ENCODE measurements around the gene EXOG. TPM values are rescaled to one million over a fixed set of nuclear protein-coding genes. Genes with fewer than 3 reads are reported as not detected.

The EXOG gene
- total RNA-seq, 1 experiment from 2014 or later = 8.3 TPM

DNA sequence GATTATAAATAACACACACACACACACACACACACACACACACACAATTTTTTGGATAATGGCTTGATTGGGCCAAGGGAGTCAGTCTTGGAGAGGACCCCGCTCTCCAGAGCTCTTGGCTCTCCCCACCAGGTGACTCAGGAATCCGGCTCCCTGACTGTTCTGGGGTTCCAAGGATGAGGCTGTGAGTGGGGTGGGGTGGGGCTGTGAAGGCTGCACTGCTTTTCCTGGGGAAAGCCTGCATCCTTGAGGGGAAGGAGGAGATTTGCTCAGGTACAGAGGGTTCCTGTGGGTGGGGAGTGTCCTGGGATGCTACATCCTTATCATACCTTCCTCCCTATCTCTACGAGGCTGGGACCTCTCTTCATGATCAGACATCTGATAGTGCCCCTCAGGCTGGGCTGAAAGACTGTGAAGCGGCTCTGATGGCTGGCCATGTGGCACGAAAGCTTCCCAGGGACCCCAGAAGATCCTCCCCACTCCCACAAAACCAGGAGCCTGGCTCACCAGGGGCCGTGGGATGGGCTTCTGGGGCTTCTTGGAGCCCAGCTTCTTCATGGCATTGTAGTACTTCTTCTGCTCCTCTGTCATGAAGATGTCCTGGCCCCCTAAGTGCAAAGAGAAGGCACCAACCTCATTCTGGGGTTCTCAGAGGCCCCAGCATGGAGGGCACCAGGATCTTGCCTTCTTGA, 59.2 kb downstream of the EXOG start:
- DNase-seq (ENCODE audit: low read depth, low spot score) (no peak), ATAC-seq (no peak)
- Histone ChIP-seq H3K79me2 (ENCODE audit: insufficient read depth, low read length) (no peaks in the 10 kb centered on the region), H3K27ac (ENCODE audit: low read depth, low read length) (no peak overlapping the region), H3K9ac (ENCODE audit: low read length) (no peak overlapping the region), H3K36me3 (ENCODE audit: control insufficient read depth in 1 of 2, insufficient read depth in 2 of 2, low read length in 2 of 2) (no peaks in the 10 kb centered on the region; a peak in 1 of 4 replicates), H2AFZ (ENCODE audit: low read depth, low read length, poor library complexity, severe bottlenecking) (no peak overlapping the region), H3K9me3 (ENCODE audit: control insufficient read depth in 1 of 2, insufficient read depth in 1 of 2, low read depth in 1 of 2, low read length in 2 of 2) (no peaks in the 10 kb centered on the region), H3K4me2 (ENCODE audit: low read length) (no peak overlapping the region), H3K27me3 (ENCODE audit: insufficient read depth, low read length) (no peaks in the 10 kb centered on the region), H3K9me2 (ENCODE audit: insufficient read depth) (no peaks in the 10 kb centered on the region), H3K4me3 (replicated peaks in 1 of 2; ENCODE audit: low read depth in 1 of 2, low read length in 2 of 2) (no peak overlapping the region), H4K20me1 (ENCODE audit: insufficient read depth) (no peaks in the 10 kb centered on the region), H3K4me1 (ENCODE audit: control insufficient read depth in 1 of 2, insufficient read depth in 2 of 2, low read length in 2 of 2) (no peaks in the 10 kb centered on the region)
- ChIA-PET POLR2A (no interaction called here), RAD21 (ENCODE audit: low non-redundant PET in 1 of 2, low total read pairs in 2 of 2, uncharacterized antibody in 2 of 2, unreplicated experiment in 2 of 2) (no interaction called here), CTCF (no interaction called here)
- intact Hi-C loops (cut with micrococcal nuclease) = no loop called here
- TF ChIP-seq, protein P1, sequence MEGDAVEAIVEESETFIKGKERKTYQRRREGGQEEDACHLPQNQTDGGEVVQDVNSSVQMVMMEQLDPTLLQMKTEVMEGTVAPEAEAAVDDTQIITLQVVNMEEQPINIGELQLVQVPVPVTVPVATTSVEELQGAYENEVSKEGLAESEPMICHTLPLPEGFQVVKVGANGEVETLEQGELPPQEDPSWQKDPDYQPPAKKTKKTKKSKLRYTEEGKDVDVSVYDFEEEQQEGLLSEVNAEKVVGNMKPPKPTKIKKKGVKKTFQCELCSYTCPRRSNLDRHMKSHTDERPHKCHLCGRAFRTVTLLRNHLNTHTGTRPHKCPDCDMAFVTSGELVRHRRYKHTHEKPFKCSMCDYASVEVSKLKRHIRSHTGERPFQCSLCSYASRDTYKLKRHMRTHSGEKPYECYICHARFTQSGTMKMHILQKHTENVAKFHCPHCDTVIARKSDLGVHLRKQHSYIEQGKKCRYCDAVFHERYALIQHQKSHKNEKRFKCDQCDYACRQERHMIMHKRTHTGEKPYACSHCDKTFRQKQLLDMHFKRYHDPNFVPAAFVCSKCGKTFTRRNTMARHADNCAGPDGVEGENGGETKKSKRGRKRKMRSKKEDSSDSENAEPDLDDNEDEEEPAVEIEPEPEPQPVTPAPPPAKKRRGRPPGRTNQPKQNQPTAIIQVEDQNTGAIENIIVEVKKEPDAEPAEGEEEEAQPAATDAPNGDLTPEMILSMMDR (IDR thresholded peaks at IDR 0.05 in 2 of 3, conservative IDR thresholded peaks at IDR 0.05 in 1 of 3; ENCODE audit: borderline replicate concordance in 1 of 3, insufficient read depth in 1 of 3, low read depth in 2 of 3, low read length in 2 of 3) = no peak
- TF ChIP-seq, protein P2, sequence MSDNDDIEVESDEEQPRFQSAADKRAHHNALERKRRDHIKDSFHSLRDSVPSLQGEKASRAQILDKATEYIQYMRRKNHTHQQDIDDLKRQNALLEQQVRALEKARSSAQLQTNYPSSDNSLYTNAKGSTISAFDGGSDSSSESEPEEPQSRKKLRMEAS (IDR thresholded peaks at IDR 0.05) = no peak
- no peak for TF ChIP-seq RAD21 (IDR thresholded peaks at IDR 0.05; ENCODE audit: low read depth)
- no peak for TF ChIP-seq EGR1 (IDR thresholded peaks at IDR 0.05; ENCODE audit: low read depth)
- TF ChIP-seq ZNF274 (IDR thresholded peaks at IDR 0.05; ENCODE audit: low read depth, low read length) = no peak
- no peak for TF ChIP-seq EZH2phosphoT487 (IDR thresholded peaks at IDR 0.05; ENCODE audit: borderline replicate concordance)
- no peak for TF ChIP-seq YY1 (IDR thresholded peaks at IDR 0.05; ENCODE audit: extremely low read depth, insufficient replicate concordance, low read depth, low read length)
- TF ChIP-seq SIN3A (IDR thresholded peaks at IDR 0.05; ENCODE audit: low read depth) = no peak
- TF ChIP-seq, protein P3, sequence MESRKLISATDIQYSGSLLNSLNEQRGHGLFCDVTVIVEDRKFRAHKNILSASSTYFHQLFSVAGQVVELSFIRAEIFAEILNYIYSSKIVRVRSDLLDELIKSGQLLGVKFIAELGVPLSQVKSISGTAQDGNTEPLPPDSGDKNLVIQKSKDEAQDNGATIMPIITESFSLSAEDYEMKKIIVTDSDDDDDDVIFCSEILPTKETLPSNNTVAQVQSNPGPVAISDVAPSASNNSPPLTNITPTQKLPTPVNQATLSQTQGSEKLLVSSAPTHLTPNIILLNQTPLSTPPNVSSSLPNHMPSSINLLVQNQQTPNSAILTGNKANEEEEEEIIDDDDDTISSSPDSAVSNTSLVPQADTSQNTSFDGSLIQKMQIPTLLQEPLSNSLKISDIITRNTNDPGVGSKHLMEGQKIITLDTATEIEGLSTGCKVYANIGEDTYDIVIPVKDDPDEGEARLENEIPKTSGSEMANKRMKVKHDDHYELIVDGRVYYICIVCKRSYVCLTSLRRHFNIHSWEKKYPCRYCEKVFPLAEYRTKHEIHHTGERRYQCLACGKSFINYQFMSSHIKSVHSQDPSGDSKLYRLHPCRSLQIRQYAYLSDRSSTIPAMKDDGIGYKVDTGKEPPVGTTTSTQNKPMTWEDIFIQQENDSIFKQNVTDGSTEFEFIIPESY (IDR thresholded peaks at IDR 0.05; ENCODE audit: extremely low read depth, insufficient replicate concordance, low read length) = no peak
- TF ChIP-seq POLR2A (IDR thresholded peaks at IDR 0.05; ENCODE audit: borderline replicate concordance, extremely low read depth, insufficient read depth, insufficient read length) = no peak
- TF ChIP-seq ELF1 (IDR thresholded peaks at IDR 0.05; ENCODE audit: borderline replicate concordance, low read depth) = no peak
- no peak for TF ChIP-seq CBX3 (IDR thresholded peaks at IDR 0.05; ENCODE audit: low read depth)
- no peak for TF ChIP-seq CEBPB (IDR thresholded peaks at IDR 0.05; ENCODE audit: low read depth)
- TF ChIP-seq FOSL1 (IDR thresholded peaks at IDR 0.05; ENCODE audit: low read depth) = no peak
- TF ChIP-seq, protein P4, sequence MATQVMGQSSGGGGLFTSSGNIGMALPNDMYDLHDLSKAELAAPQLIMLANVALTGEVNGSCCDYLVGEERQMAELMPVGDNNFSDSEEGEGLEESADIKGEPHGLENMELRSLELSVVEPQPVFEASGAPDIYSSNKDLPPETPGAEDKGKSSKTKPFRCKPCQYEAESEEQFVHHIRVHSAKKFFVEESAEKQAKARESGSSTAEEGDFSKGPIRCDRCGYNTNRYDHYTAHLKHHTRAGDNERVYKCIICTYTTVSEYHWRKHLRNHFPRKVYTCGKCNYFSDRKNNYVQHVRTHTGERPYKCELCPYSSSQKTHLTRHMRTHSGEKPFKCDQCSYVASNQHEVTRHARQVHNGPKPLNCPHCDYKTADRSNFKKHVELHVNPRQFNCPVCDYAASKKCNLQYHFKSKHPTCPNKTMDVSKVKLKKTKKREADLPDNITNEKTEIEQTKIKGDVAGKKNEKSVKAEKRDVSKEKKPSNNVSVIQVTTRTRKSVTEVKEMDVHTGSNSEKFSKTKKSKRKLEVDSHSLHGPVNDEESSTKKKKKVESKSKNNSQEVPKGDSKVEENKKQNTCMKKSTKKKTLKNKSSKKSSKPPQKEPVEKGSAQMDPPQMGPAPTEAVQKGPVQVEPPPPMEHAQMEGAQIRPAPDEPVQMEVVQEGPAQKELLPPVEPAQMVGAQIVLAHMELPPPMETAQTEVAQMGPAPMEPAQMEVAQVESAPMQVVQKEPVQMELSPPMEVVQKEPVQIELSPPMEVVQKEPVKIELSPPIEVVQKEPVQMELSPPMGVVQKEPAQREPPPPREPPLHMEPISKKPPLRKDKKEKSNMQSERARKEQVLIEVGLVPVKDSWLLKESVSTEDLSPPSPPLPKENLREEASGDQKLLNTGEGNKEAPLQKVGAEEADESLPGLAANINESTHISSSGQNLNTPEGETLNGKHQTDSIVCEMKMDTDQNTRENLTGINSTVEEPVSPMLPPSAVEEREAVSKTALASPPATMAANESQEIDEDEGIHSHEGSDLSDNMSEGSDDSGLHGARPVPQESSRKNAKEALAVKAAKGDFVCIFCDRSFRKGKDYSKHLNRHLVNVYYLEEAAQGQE (IDR thresholded peaks at IDR 0.05; ENCODE audit: low read depth) = no peak
- BruUV-seq (replicated peaks) = no TSS peak
